ENCODE data around the gene SMYD3. TPM values are rescaled to one million over a fixed set of nuclear protein-coding genes. Genes with fewer than 3 reads are reported as not detected.

The SMYD3 gene
- total and polyA plus RNA-seq, 2 donors (not counting 3 experiments of a cell fraction or from before 2014, with no cell fraction given): 16.0 to 32.1 TPM

- no TSS peak for BruUV-seq (replicated peaks)
- Histone ChIP-seq H3K9me3 (replicated peaks; ENCODE audit: control insufficient read depth, insufficient read depth, low read length) (no peaks in the 10 kb centered on the region), H3K4me3 (replicated peaks in 1 of 3; ENCODE audit: insufficient read depth in 1 of 3, low read depth in 1 of 3, low read length in 3 of 3) (no peak overlapping the region), H3K27ac (ENCODE audit: insufficient read depth, low read depth, low read length) (no peak overlapping the region), H4K20me1 (replicated peaks; ENCODE audit: control insufficient read depth, extremely low read depth, insufficient read depth, low read length) (no peaks in the 10 kb centered on the region), H3K27me3 (ENCODE audit: control insufficient read depth in 2 of 2, insufficient read depth in 2 of 2, low read length in 2 of 2) (no peaks in the 10 kb centered on the region), H2AFZ (ENCODE audit: low read depth, low read length) (no peak overlapping the region), H3K4me1 (ENCODE audit: control insufficient read depth, extremely low read depth, insufficient read depth, low read length) (no peaks in the 10 kb centered on the region), H3K4me2 (ENCODE audit: insufficient read depth, low read length) (no peak overlapping the region), H3K79me2 (ENCODE audit: control insufficient read depth, insufficient read depth, low read length) (no peaks in the 10 kb centered on the region), H3K9me1 (replicated peaks; ENCODE audit: control insufficient read depth, extremely low read depth, insufficient read depth, low read length) (no peaks in the 10 kb centered on the region), H3K9ac (replicated peaks; ENCODE audit: extremely low read depth, insufficient read depth, low read length) (no peak overlapping the region), H3K36me3 (ENCODE audit: control insufficient read depth in 2 of 2, extremely low read depth in 1 of 2, insufficient read depth in 2 of 2, low read length in 2 of 2) (no peaks in the 10 kb centered on the region)
- intact Hi-C loops (cut with micrococcal nuclease) (no loop called here), dilution Hi-C loops (cut with MboI; ENCODE audit: extremely low pct_ligation_motif_present, low sequenced_read_pairs) (no loop called here)
- no peak for DNase-seq (ENCODE audit: low read depth, low spot score)
- TF ChIP-seq POLR2AphosphoS5 (IDR thresholded peaks at IDR 0.05; ENCODE audit: insufficient read depth, low read depth, low read length) (no peak), MYC (IDR thresholded peaks at IDR 0.05; ENCODE audit: low read depth, low read length) (no peak), GATA2 (IDR thresholded peaks at IDR 0.05; ENCODE audit: insufficient read depth, insufficient read length, low read depth, low read length) (no peak), FOS (IDR thresholded peaks at IDR 0.05; ENCODE audit: borderline replicate concordance, insufficient read depth, low read length) (no peak), POLR2A (IDR thresholded peaks at IDR 0.05; ENCODE audit: low read depth, low read length) (no peak), JUN (IDR thresholded peaks at IDR 0.05; ENCODE audit: borderline replicate concordance, insufficient read depth, insufficient read length, low read depth) (no peak), MAX (IDR thresholded peaks at IDR 0.05; ENCODE audit: insufficient read depth, insufficient read length) (no peak), EZH2 (IDR thresholded peaks at IDR 0.05; ENCODE audit: borderline replicate concordance, low read depth, low read length, severe bottlenecking) (no peak), CTCF (IDR thresholded peaks at IDR 0.05; ENCODE audit: extremely low read depth in 1 of 2, insufficient read depth in 1 of 2, low read depth in 1 of 2, low read length in 2 of 2) (no peak)
- ChIA-PET POLR2A (no interaction called here), CTCF (no interaction called here)
- FAIRE-seq: no peak
These were observed 414.9 kb downstream of the SMYD3 start for GRCh38 chr1:246092136-246092535.
